H1 (cell line): ENCODE data around the gene TLE3. TPM values are rescaled to one million over a fixed set of nuclear protein-coding genes. Genes with fewer than 3 reads are reported as not detected.

ENCODE experiments used
- BRCA1 ChIP-seq: IDR thresholded peaks from 2 replicates; pipeline ENCODE4 v1.6.1; 2012; ENCODE audit warnings: low read depth, low read length, improper control_type of control experiment
- CEBPB ChIP-seq: IDR thresholded peaks from 2 replicates; pipeline ENCODE4 v1.6.1; 2012; ENCODE audit warnings: low read depth, low read length
- JUN ChIP-seq: IDR thresholded peaks from 2 replicates; pipeline ENCODE4 v1.6.1; 2011; ENCODE audit warnings: low read depth, mild to moderate bottlenecking, improper control_type of control experiment, low read length
- KDM5A ChIP-seq: fragments of 200-600 bp; IDR thresholded peaks from 2 replicates; pipeline ENCODE4 v1.7.1; 2012; ENCODE audit warnings: mild to moderate bottlenecking, low read length, inconsistent platforms, mixed read lengths
- SAP30 ChIP-seq: fragments of 300-600 bp; sonication (generic); IDR thresholded peaks from 2 replicates; pipeline ENCODE4 v1.7.1; 2012; ENCODE audit warnings: low read length, moderate library complexity, mild to moderate bottlenecking, inconsistent platforms; ENCODE audit not compliant: insufficient read depth, insufficient replicate concordance
- TAF7 ChIP-seq: optimal IDR thresholded peaks from 2 replicates; pipeline ENCODE3; 2011; ENCODE audit warnings: low read depth, mild to moderate bottlenecking, inconsistent platforms, low read length, moderate library complexity, borderline replicate concordance
- polyA plus RNA-seq, 7 experiments: library from polyadenylated mRNA; depleted of rRNA in 3 of 7; stranded (reverse) in 5 of 7; unstranded in 2 of 7; fragments of >200 nt in 5 of 7; fragments of 200-250 nt in 2 of 7; gene quantifications; 1 replicate in 5 of 7; 2 replicates in 1 of 7; 4 replicates in 1 of 7; pipeline versions ENCODE4 v1.2.1 to v1.2.3, GENCODE V29; 2011 to 2013; ENCODE audit warnings: missing spikeins in 2 of 7, mixed read lengths in 2 of 7
- total RNA-seq: library from RNA; stranded (reverse); fragmentation: NEBNext Ultra II Directional; extraction: Animal tissue kit (Norgen Biotek cat#: 25700); gene quantifications from 2 replicates; pipeline ENCODE4 v1.2.1, GENCODE V29; 2021

Gene TLE3
- total and polyA plus RNA-seq, 2 of the 8 experiments (the other 6 are each of a cell fraction or from before 2014, with no cell fraction given), result 25.1 to 61.2 TPM

- no peak for TF ChIP-seq JUN
- no peak for TF ChIP-seq CEBPB
- no peak for TF ChIP-seq TAF7
- TF ChIP-seq BRCA1, result no peak
- TF ChIP-seq KDM5A, result no peak
- no peak for TF ChIP-seq SAP30
Measured at GRCh38 chr15:70114221-70114620, 16.5 kb upstream of the TLE3 start (continued).
